NCI-H69 (cell line): ENCODE data around the gene MMP17.
"Not testable (repeated sequence)": the region's sequence is repeated elsewhere in the genome, so short reads cannot be mapped to it uniquely, and the experiment has no call there.

Experiments
- DNase-seq: peaks from one replicate; lab custom pipeline; 2025; lab: John Stamatoyannopoulos, UW

MMP17 gene

DNA sequence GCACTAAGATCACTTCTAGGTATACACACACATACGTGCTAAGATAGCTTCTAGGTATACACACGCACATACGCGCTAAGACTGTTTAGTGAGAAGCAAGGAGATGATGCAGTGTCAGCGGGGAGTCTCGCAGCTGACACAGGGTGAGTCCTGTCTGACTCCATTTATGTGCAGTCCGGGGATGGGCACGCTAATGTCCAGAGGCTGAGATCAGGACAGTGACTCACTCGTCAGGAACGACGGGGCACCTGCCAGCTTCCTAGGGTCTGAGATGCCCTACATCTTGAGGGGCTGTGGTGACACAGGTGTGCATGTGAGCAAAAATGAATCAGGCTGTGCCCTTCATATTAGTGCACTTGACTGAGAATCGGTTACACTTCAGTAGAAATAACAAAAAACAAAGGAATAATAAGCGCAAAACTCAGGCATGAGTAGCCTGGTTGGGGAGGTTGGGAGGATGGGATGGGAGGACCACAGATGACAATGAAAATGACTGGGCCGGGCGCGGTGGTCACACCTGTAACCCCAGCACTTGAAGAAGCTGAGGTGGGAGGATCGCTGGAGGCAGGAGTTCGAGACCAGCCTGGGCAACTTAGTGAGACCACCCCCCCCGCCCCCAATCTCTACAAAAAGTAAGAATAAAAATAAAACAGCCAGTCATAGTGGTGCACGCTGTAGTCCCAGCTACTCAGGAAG, 37.1 kb downstream of the MMP17 start:
- no peak for DNase-seq

DNA sequence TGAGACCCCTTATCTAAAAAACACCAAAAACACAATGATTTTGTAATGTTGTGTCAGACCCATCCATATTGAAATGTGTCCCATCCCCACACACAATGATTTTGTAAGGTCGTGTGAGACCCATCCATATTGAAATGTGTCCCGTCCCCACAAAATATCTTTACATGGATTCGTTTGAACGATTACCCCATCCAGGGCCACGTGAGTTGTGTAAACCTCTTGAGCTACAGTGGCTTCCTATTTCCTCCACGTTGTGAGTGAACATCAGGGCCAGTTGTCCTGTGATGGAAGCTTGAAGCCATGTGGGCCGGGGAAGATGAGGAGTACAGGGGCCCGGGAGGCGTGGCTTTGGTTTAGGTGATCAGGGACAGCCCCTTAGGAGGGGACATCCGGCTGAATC, 39.3 kb downstream of the MMP17 start:
- DNase-seq, result no peak

DNA sequence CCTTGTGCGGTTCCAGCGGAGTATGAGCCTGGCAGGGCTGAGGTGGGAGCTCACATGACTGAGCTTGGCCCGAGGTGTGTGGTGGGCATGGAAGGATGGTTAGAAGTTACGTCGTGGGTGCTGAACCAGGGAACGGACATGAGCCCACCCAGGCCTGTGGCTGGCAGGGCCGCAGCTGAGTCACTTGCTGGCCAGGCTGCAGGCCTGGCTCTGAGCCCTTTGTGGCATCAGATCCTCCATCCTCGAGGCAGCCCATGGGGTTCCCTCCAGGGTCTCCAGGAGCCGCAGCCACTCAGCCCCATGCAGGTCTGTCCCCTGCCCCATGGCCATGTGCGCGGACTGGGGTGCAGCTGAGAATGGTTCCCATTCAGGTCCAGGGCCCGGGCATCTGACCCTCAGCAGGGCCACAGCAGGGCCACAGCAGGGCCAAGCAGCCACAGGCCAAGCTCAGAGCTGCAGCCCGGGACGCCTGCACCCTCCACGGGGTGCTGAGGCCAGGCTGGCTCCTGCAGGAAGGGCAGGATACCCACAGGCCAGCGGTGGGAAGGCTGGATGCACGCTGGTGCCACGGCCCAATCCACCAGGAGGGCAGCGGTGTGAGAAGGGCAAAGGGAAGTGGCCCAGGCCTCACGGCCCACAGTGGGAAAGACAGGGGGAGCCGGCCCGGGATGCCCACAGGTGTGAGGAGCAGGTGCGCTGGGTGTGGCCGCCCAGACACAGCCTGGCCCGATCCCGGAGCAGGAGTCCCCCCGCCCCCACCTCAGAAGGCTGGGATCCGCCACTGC, 39.9 kb downstream of the MMP17 start:
- DNase-seq, result no peak

DNA sequence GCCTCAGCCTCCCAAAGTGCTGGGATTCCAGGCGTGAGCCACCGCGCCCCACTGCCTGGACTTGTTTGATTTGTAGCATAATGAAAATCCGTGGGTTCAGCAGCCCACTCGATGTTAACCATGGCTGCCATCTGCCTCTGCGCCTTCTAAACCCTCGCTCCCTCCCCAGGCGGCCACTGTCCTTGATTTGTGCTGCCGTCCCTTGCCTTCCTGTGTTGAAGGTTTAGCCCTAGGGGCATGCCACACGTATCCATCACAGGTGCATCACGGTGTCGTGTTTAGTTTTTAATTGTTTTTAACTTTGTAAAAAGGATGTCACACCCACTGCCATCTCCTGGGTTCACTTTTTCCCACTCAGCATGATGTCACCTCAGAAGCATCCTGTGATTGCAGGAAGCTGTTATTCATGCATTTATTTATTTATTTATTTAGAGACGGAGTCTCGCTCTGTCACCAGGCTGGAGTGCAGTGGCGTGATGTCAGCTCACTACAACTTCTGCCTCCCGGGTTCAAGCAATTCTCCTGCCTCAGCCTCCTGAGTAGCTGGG, 41.8 kb downstream of the MMP17 start:
- DNase-seq, result peak; percentile 80

DNA sequence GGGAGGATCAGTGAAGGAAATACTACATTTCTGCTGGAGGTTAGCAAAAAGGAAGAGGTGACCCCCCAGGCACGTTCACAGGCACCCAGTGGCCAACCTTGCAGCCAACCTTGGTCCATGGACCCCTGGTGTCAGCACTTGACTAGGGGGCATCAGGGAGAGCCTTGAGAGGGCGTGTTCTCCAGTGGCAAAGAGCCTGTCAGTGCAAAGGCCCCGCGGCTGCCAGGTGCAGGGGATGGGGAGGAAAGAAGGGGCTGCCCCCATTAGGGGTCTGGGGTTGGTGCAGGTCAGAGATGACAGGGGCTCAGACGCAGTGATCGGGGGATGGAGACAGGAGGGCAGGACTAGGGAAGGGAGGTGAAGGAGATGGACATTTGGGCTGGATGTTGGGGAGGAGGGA, 43.5 kb downstream of the MMP17 start:
- DNase-seq, result no peak

DNA sequence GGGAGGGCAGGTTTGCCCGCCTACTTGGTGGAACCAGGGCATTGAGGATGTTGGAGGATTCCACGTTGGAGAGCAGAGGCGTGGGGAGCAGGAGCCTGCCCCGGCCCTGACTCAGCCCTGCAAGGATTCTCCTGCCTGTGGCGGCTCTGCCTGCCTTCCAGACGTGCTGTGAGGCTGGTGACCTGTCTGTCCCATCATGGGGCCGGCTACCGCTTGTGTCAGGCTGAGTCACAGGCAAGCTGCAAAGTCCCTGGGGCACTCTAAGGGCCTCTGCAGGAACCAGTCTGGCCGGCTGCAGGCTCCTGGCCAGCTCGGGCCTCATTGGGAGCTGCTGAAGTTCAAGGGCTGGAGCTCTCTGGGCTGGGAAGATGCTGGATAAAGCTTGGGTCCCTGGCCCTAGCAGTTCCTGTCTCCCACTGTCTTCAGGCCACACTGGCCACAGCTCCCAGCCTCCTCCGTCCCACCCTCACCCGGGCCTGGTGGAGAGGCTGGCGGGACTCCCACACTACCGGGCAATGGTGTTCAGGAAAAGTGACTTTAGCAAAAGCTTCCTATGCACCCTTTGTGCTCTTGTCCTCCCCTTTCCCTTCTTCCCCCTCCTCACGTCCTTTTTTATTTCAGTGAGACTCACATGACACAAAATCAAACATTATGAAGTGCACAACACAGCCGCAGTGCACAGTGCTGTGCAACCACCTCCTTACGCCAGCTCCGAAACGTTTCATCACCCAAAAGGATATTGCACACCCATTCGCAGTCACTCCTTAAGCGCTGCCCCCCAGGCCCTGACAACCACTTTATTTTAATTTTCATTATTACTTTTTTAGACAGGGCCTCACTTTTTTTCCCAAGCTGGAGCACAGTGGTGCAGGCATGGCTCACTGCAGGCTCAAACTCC, 44.2 kb downstream of the MMP17 start:
- no peak for DNase-seq

DNA sequence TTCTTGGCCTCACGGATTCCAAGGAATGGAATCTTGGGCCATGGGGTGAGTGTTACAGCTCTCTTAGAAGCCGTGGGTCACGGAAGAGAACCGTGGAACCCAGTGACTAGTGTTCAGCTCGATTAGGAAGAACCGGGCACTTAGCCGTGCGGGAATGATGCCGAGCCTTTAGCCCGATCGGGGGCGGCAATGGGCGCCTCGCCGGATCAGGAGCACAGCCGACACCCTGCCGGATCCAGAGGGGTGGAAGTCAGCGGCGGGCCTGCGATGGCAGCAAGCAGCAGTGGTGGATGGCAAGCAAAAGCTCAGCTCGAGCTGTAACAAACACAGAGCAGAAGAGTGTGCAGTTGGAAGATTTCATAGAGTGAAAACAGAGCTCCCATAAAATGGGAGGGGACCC, 45.1 kb downstream of the MMP17 start:
- DNase-seq, result no peak

DNA sequence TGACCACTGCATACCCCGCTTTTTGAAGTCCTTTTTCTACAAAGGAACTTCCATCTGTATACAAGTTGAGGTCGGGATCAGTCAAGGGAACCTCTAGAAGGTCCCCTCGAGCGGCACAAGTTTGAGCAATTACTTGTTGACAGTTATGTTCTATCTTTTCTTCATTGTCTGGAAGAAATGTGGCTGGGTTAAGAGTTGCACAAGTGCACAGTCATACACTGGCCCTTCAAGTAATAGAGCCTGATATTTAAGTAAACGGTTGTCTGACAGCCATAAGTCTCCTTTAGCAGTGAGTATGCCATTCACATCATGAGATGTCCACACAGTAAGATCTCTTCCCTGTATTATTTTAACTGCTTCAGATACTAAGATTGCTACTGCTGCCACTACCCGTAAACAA, 46.8 kb downstream of the MMP17 start:
- DNase-seq, result not testable (repeated sequence)

DNA sequence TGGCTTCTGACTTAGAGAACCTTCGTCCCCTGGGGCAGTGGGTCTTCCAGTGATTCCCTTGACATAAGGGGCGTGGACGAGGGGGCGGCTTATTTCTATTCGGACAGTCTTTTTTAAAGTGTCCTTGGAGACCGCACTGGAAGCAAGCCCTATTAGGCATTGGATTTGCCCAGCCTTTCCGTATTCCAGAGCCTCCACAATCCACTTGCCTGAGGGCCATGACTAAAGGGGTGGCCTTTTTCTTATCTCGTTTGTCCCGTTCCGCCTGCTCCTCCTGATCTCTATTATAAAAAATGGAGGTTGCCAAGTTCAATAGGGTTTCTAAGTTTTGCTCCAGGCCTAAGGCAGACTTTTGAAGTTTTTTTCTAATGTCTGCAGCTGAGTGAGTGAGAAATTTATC, 49.0 kb downstream of the MMP17 start:
- not testable (repeated sequence) for DNase-seq

DNA sequence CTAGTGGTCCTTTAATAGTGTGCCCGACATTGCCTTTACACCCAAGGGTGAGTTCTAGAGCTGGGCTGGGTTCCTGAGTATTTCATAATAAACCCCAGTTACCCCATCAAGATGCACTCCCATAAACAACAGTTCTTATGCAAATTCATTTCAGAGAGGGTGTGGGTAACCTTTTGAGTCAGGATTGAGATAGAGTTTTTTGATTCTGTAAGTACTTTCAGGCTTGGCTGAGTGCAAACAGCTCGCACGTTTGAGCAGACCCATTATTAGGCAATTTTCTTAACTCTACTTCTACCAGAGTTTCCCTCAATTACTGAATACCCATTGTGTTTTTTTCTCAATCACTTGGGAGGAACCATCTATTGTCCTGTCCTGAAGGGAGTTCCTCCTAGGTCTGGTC, 50.2 kb downstream of the MMP17 start:
- DNase-seq, result not testable (repeated sequence)

DNA sequence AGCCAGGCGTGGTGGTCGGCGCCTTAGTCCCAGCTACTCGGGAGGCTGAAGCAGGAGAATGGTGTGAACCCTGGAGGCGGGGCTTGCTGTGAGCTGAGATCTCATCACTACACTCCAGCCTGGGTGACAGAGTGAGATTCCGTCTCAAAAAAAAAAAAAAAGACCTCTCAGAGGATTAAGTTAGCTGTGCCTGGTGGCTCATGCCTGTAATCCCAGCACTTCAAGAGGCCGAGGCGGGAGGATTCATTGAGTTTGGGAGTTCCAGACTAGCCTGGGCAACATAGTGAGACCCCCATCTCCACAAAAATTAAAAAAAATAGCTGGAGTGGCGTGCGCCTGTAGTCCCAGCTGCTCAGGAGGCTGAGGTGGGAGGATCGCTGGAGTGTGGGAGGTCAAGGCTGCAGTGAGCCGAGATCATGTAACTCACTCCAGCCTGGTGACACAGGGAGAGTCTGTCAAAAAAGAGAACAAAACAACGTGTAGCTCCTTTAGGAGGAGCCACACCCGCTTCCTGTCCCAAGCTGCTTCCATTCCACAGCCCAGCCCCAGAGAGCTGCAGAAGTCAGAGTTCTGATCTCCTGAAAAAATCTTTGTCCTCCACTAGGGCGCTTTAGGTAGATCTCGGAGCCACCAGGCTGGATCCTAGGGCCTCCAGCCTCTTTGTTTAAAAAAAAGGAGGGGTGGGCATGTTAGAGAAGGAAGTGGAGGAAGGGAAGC, 54.8 kb downstream of the MMP17 start:
- peak; percentile 12 for DNase-seq

DNA sequence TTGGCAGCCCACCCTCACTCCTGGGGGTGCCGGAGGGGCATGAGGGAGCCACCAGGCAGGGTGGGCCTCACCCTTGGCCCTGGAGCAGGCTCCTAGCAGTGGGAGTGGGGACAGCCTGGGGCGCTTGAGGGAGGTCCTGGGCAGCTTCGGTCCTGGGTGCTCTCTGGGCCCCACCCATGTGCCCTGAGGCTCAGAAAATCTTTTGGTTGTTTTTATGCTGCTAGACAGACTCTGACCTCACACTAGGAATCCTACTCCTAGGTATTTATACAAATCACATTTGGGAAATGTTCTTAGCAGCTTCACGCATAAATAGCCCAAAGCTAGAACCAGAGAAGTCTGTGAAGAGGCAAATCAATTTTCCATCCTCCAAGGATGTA, 55.3 kb downstream of the MMP17 start:
- DNase-seq, result no peak

DNA sequence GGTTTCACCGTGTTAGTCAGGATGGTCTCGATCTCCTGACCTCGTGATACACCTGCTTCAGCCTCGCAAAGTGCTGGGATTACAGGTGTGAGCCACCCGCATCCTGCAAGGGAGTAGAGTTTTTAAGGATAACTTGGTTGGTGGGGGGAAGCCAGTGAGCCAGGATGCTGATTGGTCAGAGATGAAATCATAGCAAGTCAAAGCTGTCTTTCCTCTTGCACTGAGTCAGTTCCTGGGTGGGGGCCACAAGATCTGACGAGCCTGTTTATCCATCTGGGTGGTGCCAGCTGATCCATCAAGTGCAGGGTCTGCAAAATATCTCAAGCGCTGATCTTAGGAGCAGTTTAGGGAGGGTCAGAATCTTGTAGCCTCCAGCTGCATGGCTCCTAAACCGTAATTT, 56.9 kb downstream of the MMP17 start:
- not testable (repeated sequence) for DNase-seq

DNA sequence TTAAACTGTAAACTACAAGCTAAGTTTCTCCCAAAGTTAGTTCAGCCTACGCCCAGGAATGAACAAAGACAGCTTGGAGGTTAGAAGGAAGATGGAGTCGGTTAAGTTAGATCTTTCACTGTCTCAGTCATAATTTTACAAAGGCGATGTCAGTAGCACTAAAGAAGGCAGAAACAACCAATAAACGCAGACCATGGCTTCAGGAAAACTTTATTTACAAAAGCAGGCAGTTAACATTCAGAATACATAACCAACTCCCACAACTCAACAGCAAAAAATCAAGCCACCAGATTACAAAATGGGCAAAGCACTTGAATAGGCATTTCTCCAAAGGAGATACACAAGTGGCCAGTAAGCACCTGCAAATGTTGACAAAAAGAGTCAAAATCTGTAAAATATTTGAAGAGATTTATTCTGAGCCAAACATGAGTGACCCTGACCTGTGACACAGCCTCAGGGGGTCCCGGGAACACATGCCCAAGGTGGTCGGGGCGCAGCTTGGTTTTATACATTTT, 57.4 kb downstream of the MMP17 start:
- no peak for DNase-seq

DNA sequence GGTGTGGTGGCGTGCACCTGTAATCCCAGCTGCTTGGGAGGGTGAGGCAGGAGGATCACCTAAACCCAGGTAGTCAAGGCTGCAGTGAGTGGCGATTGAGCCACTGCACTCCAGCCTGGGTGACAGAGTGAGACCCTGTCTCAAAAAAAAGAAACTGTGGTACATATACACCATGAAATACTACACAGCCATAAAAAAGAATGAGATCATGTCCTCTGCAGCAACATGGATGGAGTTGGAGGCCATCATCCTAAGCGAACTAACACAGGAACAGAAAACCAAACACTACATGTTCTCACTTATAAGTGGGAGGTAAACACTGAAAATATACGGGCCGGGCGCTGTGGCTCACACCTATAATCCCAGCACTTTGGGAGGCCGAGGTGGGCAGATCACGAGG, 63.5 kb downstream of the MMP17 start:
- not testable (repeated sequence) for DNase-seq

DNA sequence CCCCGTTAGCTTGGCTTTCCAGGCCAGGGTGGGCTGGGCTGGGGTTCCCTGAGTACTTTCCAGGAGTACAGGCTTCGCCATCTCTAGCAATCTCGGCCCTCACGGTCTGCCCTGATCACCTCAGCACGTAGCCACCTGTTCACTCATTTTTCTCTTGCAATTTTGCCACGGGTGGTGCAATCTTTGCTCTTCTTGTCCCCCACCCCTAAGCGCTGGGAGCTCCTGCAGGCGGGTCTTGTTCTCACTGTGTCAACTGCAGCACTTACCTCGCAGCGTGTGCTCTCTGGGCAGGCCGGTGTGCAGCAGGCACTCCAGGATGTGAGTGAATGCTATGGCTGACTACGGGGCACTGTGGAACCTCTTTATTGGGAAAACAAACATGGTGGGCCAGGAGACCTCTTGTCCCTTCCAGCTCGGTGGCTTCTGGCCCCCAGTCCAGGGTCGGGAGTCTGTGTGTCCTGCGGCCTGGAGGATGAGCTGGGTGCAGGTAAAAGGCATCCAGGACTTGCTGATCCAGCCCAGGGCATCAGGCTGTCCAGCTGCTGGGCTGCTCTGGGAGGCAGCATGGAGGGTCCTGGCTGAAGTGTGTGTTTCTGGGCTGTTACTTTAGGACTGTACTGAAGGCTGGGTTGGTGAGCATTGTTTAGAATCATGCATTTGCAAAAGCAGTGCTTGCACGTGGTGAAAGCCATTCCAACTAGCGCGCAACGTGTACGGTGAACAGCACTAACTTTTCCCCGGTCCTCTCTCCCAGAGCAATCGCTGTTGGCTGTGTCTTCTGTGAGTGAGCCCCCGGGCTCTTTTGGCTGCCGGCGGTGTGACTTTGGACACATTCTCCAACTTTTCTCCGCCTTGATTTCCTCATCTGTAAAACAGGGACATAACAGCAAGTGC, 64.8 kb downstream of the MMP17 start:
- DNase-seq, result no peak

DNA sequence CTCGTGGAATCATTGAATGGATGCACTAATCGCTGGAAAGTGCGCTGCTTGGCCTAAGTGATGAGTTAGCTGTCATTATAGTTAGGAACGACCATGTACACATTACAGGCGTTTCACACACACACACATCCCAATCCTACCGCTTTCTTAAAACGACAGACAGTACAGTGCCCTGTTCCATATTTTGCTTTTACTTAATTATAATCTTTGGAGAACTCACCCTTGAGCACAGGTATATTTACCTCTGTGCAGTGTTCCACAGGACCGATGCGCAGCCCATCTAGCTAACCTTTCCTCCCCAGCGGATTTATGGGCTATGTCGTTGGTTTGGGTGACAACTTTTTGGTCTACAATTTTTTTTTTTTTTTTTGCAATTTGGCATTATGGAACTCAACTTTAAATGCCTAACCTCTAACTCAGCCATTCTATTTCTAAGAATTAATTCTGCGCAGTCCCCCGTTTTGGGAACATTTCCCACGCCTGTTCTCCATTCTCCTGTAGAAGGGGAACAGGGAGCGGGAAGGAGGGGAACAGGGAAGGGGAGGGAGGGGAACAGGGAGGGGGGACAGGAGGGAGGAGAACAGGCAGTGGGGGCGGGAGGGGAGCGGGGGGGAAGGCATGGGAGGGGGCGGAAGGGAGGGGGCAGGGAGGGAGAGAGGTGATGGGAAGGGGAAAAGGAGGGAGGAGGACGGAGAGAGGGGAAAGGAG, 65.6 kb downstream of the MMP17 start:
- DNase-seq, result peak; percentile 33

DNA sequence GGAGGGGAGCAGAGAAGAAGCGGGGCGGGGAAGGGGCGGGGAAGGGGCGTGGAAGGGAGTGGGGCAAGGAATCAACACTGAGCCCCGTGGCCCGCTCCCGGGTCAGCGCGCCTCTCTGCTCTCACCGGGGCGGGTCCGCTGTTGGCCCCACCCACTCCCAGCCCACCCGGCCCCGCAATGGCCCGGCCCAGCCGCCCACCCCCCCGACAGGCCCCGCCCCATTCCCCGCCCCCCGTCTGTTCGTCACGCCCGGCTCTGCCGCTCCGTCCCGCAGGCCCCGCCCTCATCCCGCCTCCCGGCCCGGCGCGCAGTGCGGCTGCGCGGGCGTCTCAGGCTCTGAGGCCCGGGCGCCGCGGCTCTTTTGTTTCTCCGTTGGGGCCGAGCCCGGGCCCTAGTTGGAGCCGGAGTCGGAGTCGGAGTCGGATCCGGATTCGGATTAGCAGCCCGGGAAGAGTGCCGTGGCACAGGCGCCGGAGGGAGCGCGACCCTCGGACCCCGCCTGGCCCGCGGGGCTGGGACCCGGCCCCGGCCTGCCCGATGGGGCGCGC, 66.2 kb downstream of the MMP17 start, which contains the start of gene ULK1:
ULK1 (plus strand) TSS at position 310 of the 548 bp plus-strand sequence. CDS start 380 bp downstream, outside the sequence.
- peak; percentile 98 for DNase-seq

DNA sequence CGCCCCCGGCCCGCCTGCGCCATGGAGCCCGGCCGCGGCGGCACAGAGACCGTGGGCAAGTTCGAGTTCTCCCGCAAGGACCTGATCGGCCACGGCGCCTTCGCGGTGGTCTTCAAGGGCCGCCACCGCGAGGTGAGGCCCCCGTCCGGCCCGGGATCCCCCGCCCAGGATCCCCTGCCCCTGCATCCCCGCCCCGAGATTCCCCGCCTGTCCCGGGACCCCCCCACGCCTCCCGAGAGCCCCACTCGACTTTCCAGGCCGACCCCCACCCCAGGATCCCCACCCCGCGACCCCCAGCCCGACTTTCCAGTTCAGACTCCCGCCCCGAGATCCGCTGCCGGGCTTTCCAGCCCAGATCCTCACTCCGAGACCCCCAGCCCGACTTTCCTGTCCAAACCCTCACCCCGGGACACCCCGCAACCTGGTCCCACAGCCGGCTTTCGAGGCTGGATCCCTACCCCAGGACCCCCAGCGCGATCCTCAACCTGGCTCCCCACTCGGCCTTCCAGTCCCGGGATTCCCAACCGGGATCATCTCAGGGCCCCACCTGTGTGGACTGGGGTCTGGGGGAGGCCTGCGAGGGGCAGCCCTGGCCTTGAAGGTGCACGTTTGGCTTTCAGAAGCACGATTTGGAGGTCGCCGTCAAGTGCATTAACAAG, 66.9 kb downstream of the MMP17 start:
- peak; percentile 61 for DNase-seq
